ENCODE data around the gene FRMD8. TPM values are rescaled to one million over a fixed set of nuclear protein-coding genes. Genes with fewer than 3 reads are reported as not detected.

Gene FRMD8
- total RNA-seq, 2 donors from 2014 or later: 39.7 to 53.4 TPM

DNA sequence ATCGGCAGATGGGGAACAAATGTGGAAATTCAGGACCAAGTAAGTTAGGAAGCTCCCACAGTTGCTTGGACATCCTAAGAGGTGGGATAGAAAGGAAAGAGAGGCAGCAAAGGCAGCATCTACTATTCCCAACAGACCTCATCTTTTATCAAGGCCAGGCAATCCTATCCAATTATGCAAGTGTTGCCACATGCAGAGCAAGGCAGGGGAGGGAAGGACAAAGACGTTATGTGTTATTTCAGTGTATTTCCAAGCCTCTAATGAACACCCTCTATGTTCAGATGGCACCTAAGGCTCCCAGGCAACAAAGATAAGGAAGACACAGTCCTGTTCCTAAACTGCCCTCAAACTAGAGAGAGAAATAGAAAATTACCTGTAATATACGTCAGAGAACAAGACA, 22.7 kb upstream of the FRMD8 start:
- no peaks in the 10 kb centered on the region for H3K36me3 Mint-ChIP-seq
- H3K9me3 Mint-ChIP-seq: no peaks in the 10 kb centered on the region
- DNase-seq (ENCODE audit: low spot score in 2 of 2): no peak
- ATAC-seq: no peak
- H3K27ac Mint-ChIP-seq: no peak overlapping the region

DNA sequence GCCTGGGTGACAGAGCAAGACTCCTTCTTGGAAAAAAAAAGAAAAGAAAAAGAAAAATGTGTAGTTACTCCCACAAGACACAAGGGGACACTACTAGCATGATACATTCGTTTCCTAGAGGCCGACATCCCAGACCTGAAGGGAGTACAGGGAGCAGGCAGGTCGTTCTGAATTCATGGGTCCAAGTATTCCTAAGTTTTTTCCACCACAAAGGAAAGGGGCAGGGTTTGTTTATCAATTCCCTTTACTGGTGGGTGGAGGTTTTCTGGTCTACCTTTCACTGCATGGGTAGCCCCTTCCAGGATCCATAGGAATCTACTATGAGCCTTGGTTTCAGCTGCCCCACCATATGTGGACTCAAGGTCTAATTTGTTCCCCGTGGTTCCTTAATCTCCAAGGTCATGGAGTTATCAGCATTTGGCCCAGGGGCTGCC, 20.1 kb upstream of the FRMD8 start:
- DNase-seq (ENCODE audit: low spot score in 2 of 2) (no peak), ATAC-seq (peak; percentile 73 to 80)
- no peaks in the 10 kb centered on the region for H3K36me3 Mint-ChIP-seq
- H3K9me3 Mint-ChIP-seq: no peaks in the 10 kb centered on the region
- H3K27ac Mint-ChIP-seq: no peak overlapping the region

- no peaks in the 10 kb centered on the region for H3K36me3 Mint-ChIP-seq
- no peaks in the 10 kb centered on the region for H3K9me3 Mint-ChIP-seq
- peak overlapping the region in 1 of 2 donors; percentile 89 for H3K27ac Mint-ChIP-seq
- ATAC-seq: no peak
- DNase-seq (ENCODE audit: low spot score in 2 of 2): no peak
Observed at GRCh38 chr11:65370659-65371049, 15.8 kb upstream of the FRMD8 start.

DNA sequence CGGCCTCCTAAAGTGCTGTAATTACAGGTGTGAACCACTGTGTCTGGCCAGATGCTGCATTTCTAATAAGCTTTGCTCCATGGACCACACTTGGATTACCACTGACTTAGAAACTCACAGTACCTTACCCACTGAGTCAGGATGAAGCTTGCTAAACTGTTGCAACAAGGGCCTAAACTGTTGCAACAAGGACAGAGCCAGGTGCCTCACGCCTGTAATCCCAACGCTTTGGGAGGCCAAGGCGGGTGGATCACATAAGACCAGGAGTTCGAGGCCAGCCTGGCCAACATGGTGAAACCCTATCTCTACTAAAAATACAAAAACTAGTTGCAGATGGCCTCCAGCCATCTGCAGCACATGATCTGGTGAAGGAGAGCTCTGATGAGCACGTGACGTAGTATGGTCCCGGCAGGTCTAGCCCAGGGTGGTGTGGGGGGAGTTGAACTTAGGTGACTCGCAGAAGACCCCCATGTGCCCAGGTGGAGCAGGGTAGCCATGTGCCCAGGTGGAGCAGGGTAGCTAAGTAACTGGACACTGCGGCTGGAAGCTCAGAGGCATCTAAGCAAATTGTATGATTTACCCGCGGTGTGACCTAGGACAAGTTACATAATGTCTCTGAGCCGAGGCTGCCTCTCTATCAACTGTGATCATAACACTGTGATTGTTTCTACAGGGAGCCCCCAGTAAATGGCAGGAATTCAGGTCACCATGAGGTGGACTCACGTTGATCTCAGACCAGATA, 12.4 kb upstream of the FRMD8 start:
- H3K9me3 Mint-ChIP-seq: no peaks in the 10 kb centered on the region
- DNase-seq (ENCODE audit: low spot score in 2 of 2) (no peak), ATAC-seq (no peak)
- H3K27ac Mint-ChIP-seq: peak overlapping the region; percentile 11 to 55
- H3K36me3 Mint-ChIP-seq: no peaks in the 10 kb centered on the region

DNA sequence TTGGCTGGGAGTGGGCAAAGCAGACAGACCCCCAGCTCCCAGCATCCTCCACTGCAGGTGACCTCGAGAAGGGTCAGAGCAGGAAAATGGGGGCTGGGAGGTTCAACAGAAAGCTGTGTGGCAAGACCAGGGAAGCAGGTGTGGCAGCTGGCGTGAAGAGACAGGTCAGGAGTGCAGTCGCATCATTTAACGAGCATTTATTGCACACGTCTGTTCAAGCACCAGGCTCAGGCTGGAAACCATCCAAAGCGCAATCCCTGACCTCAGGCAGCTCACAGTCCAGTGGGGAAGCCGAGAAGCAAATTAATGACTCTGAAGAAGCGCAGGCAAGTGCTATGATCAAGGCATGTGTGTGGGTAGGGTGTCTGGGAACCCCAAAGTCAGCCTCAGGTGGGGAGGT, 11.4 kb upstream of the FRMD8 start:
- no peak for ATAC-seq
- no peak for DNase-seq (ENCODE audit: low spot score in 2 of 2)
- Mint-ChIP-seq H3K36me3 (no peaks in the 10 kb centered on the region), H3K27ac (peak overlapping the region; percentile 11 to 52), H3K9me3 (no peaks in the 10 kb centered on the region)

DNA sequence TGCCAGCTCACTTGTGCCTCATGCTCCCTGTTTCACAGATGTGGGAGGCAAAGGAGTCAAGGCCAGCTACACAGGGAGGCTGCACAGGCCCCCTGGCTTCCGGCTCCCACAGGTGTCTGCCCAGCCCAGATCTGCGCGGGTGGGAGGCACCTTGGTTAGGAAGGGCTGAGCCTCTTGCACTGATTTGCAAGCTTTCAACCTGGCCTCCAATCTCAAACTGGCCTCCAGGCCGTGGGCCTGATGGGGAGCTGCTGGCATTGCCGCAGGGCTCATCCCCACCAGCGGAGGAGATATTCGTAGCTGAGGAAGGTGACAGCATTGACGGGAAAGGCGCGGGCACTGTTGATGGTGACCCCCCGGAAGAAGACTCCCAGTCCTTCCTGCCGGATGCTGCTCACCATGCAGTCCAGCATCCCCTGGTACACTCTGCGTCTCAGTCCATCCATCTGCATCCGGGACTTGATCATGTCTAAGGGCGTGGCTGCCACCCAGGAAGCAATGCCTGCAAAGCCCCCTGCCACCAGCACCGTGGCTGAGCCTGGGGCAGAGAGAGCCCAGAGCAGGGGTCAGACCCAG, 10.2 kb upstream of the FRMD8 start:
- Mint-ChIP-seq H3K27ac (no peak overlapping the region), H3K9me3 (no peaks in the 10 kb centered on the region), H3K36me3 (no peaks in the 10 kb centered on the region)
- DNase-seq (ENCODE audit: low spot score in 2 of 2): no peak
- no peak for ATAC-seq

GRCh38 chr11:65377036-65377435, 9.4 kb upstream of the FRMD8 start:
- no peak for DNase-seq (ENCODE audit: low spot score in 2 of 2)
- ATAC-seq: no peak
- Mint-ChIP-seq H3K36me3 (no peaks in the 10 kb centered on the region), H3K9me3 (no peaks in the 10 kb centered on the region), H3K27ac (peak overlapping the region in 1 of 2 donors; percentile 6)

DNA sequence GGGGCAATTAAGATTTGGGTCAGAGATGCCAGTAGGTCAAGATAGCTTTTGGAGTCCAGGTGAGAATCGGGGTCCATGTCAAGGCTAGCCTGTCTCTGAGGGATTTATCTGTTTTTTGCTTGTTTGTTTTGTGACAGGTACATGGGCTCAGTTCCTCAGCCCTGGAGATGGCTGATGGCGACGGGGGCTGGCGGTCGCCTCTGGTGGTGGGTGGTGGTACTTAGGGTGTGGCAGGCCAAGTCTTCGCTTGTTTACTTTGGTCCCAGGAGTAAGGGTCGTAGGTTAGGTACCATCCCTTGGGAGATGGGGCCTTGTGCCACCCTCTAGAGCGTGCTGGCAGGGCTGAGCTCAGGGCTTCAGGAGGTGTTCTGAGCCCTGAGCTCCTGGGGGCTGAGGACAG, 8.7 kb upstream of the FRMD8 start:
- ATAC-seq (no peak), DNase-seq (ENCODE audit: low spot score in 2 of 2) (no peak)
- Mint-ChIP-seq H3K36me3 (no peaks in the 10 kb centered on the region), H3K9me3 (no peaks in the 10 kb centered on the region), H3K27ac (peak overlapping the region in 1 of 2 donors; percentile 6)

DNA sequence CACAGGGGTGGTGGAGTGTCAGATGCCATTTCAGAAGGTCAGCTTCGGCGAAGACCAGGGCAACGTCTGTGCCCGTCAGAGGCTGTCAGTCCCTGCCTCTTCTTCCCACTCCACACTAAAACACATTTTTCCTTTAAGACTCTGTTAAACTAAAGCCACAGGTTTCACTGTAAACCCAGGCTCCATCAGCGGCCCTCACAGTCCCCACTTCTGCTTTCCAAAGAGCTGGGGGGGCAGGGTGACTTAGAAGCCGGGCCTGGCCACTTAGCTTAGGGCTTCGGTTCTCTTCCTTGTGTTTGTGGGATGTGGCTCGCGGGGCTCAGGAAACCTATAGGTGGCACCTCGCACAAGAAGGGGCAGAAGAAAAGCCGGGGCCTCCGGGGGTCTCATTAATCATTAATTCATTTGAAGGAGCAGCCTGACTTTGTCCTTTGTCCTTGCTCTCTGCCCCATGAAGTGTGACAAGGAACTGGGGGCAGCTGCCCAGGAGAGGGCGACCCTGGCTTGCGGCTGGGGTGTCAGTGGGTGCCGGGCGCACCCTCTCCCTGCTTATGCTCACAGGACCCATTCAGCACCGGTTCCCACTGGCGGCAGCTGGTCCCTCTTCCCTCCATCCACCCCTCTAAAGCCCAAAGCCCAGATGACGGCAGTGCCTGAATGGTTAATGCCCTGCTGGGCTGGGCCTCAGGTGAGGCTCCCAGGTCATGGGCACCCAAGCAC, 8.1 kb upstream of the FRMD8 start:
- no peak for ATAC-seq
- Mint-ChIP-seq H3K9me3 (no peaks in the 10 kb centered on the region), H3K36me3 (no peaks in the 10 kb centered on the region), H3K27ac (peak overlapping the region; percentile 6 to 65)
- no peak for DNase-seq (ENCODE audit: low spot score in 2 of 2)

- H3K36me3 Mint-ChIP-seq: no peaks in the 10 kb centered on the region
- DNase-seq (ENCODE audit: low spot score in 2 of 2) (no peak), ATAC-seq (no peak)
- no peak overlapping the region for H3K27ac Mint-ChIP-seq
- H3K9me3 Mint-ChIP-seq: no peaks in the 10 kb centered on the region
Observed at GRCh38 chr11:65378928-65379638, 7.4 kb upstream of the FRMD8 start.

DNA sequence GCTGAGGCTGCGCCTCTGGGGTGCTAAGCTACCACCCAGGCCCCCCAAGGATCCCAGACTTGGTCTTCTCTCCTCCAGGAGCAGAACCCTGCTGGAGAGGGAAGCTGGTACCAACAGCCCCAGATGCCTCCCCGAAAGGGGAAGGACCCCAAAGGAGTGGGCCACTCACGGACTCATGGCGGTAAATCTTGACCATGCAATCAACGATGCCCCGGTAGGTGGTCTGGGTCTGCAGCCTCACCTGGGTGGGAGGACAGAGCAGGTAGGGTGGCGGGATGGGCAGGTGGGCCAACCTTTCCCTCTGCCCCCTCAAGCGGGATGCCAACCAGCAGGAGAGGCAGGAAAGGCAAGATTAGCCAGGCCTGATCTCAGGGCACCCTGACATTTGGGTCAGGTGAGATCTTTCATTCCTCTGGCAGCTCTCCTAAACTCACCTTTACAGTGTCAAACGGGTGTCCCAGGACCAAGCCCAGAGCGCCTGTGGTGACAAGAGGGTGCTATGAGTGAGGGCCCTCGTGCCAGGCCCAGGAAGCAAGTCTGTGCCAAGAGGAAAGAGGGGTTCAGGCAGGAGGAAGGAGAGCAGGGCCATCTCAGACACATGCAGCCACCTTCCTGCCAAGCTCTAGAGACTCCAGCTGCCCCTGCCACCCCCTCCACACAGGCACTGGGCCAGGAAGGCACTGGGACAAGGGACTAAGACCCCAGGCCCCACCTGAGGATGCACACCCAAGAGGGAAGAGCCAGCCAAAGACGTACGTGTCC, 6.6 kb upstream of the FRMD8 start:
- Mint-ChIP-seq H3K27ac (peak overlapping the region; percentile 88 to 99), H3K36me3 (no peaks in the 10 kb centered on the region), H3K9me3 (no peaks in the 10 kb centered on the region)
- ATAC-seq (no peak), DNase-seq (ENCODE audit: low spot score in 2 of 2) (no peak)

- no peak for ATAC-seq
- Mint-ChIP-seq H3K27ac (peak overlapping the region; percentile 44 to 99), H3K9me3 (no peaks in the 10 kb centered on the region), H3K36me3 (no peaks in the 10 kb centered on the region)
- no peak for DNase-seq (ENCODE audit: low spot score in 2 of 2)
Observed at GRCh38 chr11:65380460-65381119, 5.8 kb upstream of the FRMD8 start.

- DNase-seq (ENCODE audit: low spot score in 2 of 2): peak in 1 of 2 donors; percentile 42
- Mint-ChIP-seq H3K9me3 (no peaks in the 10 kb centered on the region), H3K27ac (peak overlapping the region; percentile 99), H3K36me3 (no peaks in the 10 kb centered on the region)
- peak in 1 of 2 donors; percentile 25 for ATAC-seq
Observed at GRCh38 chr11:65381716-65382032, 4.8 kb upstream of the FRMD8 start.

DNA sequence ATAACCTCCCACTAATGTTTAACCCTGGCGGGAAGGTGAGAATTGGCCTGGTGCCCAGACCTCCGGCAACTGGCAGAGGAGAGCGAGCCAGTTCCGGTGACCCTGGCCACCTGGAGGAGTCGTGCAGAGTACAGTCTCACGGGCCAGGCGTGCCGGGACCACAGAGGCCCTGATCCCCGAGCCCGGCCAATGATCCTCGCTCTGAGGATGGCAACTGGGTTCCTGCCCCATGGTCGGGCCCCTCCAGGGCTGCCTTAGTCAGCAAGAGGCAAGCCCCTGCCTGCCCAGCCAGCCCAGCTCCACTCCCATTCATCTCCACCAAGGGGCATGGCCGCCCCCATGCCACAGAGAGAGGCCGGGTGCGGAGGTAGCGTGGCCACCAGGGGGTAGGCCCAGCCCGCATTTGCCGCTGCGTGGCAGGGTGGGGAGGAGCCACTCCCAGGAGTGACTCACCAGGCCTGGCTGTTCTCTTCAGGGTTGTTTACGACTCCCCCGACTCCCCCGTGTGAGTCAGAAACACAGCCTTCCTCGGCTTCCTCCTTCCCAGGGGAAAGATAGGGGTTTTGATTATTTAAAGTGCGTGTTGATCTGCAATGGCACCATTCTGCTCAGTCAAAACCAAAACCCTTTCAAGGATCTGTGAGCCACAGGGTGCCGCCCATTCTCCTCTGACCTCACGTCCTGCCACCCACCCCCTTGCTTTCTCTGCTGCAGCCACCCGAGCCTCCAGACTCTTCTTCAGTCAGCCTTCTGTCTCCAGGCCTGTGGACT, 4.2 kb upstream of the FRMD8 start, which contains the start of gene SLC25A45:
Gene SLC25A45 (minus strand): TSS at position 614 of the 771 bp plus-strand sequence. CDS start 695 bp downstream, outside the sequence.
- peak; percentile 94 to 98 for DNase-seq (ENCODE audit: low spot score in 2 of 2)
- no peaks in the 10 kb centered on the region for H3K9me3 Mint-ChIP-seq
- ATAC-seq: peak; percentile 85 to 92
- peaks cover 5% of the 10 kb centered on the region in 2 donors for H3K36me3 Mint-ChIP-seq
- H3K27ac Mint-ChIP-seq: peak within 1 kb of the TSS; percentile 99

- Mint-ChIP-seq H3K9me3 (no peaks in the 10 kb centered on the region), H3K36me3 (peaks cover 6 to 8% of the 10 kb centered on the region in 2 donors), H3K27ac (peak overlapping the region; percentile 99)
- ATAC-seq (no peak), DNase-seq (ENCODE audit: low spot score in 2 of 2) (no peak)
Observed at GRCh38 chr11:65382804-65383368, 3.6 kb upstream of the FRMD8 start.

Data from activated naive CD4-positive, alpha-beta T cell treated with anti-CD3 and anti-CD28 coated beads, Interleukin-2, amount 50 U/mL, for 72 hours (primary cell).